ENCODE data around the gene POLE4.

Gene POLE4, protein sequence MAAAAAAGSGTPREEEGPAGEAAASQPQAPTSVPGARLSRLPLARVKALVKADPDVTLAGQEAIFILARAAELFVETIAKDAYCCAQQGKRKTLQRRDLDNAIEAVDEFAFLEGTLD

GRCh38 chr2:74958274-74959105 is at the start of gene POLE4:
Gene POLE4 (plus strand): TSS chr2:74958643. CDS start chr2:74958680, 37 bp downstream.
- H3K27ac ChIP-seq = peak within 1 kb of the TSS; percentile 62
- DNase-seq (ENCODE audit: low read depth, low spot score) = peak; percentile 20

DNA sequence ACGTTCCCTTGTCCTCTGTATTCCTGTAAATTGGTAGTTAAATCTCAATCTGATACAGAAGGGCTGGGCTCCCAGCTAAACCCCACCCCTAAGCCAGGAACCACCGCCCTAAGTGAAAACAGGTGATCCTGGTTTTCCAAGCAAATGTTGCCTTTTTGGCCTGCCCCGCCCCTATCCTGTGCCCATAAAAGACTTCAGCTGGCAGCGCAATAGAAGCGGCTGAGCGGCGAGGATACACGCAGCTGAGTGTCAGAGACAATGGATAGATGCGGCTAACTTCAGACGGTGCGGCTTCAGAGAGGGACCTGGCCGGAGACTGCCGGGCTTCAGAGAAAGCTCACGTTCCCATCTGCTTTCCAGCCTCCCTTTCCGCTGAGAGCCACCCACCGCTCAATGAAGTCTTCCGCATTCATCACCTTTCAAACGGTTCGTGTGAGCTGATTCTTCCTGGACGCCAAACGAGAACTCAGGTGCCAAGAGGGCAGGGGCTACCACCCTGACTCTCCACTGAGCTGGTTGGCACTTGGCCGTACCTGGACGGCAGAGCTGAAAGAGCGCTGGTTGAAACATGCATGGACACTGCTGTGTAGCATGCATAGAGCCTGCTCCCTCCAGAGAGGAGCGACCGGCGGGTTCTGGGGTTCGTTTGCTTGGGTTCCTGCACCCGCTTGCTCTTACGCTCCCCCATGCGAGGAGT is 49.5 kb upstream of the POLE4 start:
- DNase-seq (ENCODE audit: low read depth, low spot score) = no peak

DNA sequence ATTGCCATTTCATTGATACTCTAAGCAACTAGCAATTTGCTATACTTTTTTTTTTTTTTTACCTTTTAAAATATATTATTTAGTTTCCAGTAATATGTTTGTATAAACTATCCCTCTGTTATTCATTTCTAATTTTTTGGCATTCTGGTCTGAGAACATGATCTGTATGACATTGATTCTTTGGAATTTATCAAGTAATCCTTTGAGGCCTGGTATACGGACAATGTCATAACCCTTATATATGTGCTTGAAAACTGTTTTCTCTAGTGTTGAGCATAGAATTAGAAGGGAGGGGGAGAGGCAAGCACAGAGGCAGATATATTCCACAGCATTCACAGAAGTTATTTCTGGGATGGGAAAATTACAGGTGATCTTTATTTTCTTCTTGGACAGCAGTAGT is 48.2 kb upstream of the POLE4 start:
- H3K27ac ChIP-seq = no peak overlapping the region
- no peak for DNase-seq (ENCODE audit: low read depth, low spot score)

More for the DNA sequence above, 49.5 kb upstream of the POLE4 start:
- H3K27ac ChIP-seq = no peak overlapping the region

DNA sequence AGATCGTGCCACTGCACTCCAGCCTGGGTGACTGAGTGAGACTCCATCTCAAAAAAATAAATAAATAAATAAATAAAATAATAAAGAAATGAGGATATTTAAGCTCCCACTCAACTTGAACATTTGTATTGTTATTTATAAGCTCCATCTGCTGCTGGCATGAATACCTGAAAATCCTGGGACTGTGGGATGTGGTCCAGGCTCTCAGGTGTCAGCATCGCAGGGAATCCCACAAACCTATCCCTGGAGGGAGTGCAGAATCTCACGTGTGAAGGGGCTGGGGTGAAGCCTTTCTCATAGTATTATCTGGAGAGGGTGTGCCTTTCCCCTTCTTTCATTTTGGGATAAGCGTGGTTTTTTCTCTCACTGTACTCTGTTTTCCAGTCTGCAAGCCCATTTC is 47.4 kb upstream of the POLE4 start:
- no peak overlapping the region for H3K27ac ChIP-seq
- no peak for DNase-seq (ENCODE audit: low read depth, low spot score)

DNA sequence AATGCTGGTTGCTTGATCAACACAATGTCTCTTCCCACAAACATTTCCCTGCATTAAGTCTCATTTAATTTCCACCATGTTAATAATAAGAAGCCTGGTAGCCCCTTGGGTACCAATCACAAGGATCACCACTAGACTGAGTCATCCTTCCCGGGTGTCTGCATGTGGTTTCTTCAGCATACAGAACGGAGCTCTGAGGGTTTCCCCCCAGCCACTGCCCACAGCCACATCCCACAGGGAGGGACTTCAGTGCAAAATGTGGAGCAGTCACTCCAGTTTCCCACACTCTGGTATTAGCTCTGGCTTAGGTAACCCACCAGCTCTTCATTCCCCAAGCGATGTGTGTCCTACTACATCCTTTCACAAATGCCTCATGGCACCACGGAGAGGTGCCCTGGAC is 42.7 kb upstream of the POLE4 start:
- no peak for DNase-seq (ENCODE audit: low read depth, low spot score)
- H3K27ac ChIP-seq = no peak overlapping the region

DNA sequence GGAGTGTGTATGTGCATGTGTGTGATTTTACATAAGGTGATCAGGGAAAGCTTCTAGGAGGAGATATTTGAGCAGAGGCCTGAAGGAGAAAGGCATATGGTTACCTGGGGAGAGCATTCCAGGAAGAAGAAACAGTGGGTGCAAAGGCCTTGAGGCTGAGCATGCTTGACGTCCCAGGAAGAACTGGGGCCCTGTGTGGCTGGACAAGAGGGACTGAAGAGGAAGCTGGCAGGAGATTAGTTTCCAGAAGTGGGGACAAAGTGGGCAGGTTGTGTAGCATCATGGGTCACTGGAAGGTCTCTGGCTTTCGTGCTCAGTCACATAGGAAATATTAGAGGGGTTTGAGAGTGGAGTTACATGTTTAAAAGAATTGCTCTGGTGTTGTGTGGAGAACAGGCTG is 42.0 kb upstream of the POLE4 start:
- no peak for DNase-seq (ENCODE audit: low read depth, low spot score)
- H3K27ac ChIP-seq = no peak overlapping the region

DNA sequence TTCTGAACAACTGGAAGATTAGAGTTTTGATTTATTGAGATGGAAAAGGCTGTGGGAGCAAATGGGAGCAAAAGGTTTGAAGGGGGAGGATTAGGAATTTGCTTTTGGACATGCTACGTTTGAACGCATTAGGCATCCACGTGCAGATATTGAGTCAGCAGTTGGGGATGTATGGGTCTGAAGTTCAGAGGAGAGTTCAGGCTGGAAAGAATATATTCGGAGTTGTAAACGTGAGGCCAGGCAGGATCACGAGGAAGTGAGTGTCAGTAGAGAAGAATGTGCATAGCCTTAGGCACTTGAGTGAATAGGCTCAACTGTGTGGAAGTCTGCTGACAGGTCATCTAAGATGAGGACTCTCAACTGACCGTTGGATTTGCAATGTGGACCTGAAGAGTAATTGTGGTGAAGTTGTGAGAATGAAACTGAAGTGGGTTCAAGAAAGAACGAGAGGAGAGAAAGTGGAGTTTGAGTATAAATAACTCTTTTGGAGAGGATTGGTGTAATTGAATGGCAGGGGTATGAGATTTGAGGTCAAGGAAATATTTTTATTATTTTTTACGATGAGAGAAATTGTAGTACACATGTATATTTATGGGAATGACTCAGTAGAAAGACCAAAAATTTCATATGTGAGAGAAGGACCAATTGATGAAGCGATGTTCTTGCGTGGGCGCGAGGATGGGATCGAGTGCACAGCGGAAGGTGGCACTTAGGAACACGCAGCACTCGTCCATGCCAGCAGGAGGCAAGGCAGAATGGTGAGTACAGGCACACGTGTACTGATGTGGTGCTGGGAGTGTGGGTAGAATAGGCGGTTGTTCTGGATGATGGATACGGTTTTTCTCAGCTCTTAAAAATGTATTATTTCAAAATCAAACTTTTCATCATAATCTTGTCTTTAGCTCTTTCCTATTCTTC is 40.5 kb upstream of the POLE4 start:
- H3K27ac ChIP-seq = peak overlapping the region; percentile 29
- peak; percentile 36 for DNase-seq (ENCODE audit: low read depth, low spot score)

GRCh38 chr2:74919827-74920226 is 38.6 kb upstream of the POLE4 start:
- no peak overlapping the region for H3K27ac ChIP-seq
- DNase-seq (ENCODE audit: low read depth, low spot score) = no peak

DNA sequence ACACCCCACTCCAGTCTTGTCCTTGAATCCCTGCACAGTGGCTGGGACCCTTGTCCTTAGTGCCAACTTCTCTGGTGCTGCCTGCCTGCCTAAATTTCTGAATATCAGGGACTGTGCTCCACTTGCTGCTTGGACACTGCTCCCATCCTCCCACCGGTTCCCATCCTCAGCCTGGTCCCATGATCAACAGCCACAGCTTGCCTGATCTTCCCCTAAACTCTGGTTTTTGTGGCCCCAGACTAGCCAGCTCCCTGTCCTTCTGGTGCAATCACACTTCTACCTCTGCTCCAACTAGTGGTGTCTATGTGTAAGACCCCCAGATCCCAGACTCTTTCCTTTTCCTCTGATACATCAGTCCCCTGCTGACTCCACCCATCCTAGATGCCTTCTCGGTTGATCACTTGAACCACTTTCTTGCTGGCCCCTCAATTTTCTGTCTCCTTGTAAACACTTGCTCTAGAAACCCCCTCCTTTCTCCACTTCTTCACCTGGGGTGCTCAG is 37.2 kb upstream of the POLE4 start:
- DNase-seq (ENCODE audit: low read depth, low spot score) = no peak
- no peak overlapping the region for H3K27ac ChIP-seq

GRCh38 chr2:74922592-74923227 is 35.7 kb upstream of the POLE4 start:
- DNase-seq (ENCODE audit: low read depth, low spot score) = no peak
- no peak overlapping the region for H3K27ac ChIP-seq

DNA sequence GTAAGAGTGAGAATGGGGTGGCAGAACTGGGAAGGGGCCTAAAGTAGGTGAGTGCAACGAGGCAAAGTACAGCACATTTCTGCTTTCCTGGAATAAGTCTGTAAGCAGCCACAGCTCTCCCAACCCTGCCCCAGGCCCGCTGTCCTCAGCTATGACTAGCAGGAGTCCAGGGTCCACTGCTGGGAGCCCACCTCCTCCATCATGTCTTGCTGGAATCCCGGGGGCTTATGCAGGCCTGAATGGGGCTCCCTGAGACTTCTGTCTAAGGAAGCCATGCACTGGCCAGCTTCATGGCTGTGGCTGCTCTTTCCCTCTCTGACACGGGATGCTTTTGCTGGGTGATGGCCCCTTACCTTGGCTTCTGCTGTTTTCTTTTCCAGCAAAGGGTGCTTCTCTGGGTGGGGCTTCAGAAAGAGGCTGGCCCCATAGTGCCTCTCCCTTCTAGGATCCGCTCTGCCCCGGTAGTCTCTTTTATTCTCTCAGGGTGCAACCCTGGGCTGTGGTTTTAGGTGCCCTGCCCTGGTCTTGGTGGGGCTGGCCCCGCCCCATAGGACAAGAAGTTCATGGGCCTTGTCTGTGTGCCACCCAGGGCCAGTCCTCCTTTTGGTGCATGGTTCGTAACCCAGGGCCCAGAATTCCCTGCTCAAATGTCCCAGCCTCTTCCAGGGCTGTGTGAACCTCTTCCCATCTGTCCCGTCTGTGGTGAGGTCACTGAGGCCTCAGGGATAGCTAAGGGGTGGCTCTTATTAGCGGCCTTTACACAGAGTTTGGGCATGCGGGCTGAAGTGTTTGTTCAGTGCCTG is 33.8 kb upstream of the POLE4 start:
- DNase-seq (ENCODE audit: low read depth, low spot score) = no peak
- H3K27ac ChIP-seq = no peak overlapping the region

DNA sequence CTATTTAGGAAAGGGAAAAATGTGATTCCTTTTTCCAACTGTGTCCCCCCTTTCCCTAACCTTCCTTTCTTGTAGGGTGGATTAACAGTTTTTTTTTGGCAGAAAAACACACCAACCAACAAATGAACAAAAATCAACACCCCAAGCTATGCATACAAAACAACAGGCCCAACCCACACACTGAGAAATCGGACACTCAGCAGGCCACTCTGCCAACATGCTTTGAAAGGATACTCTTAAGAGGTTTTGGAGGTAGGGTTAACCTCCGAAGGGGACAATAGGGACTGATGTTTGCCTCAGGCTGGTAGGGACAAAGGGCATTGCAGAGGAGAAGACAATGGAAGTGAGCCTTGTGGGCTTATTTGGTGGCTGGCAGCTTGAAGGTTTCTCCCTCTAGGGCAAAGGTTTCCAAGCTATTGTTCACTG is 33.1 kb upstream of the POLE4 start:
- DNase-seq (ENCODE audit: low read depth, low spot score) = no peak
- H3K27ac ChIP-seq = no peak overlapping the region

GRCh38 chr2:74927621-74928020 is 30.8 kb upstream of the POLE4 start:
- DNase-seq (ENCODE audit: low read depth, low spot score) = no peak
- H3K27ac ChIP-seq = no peak overlapping the region

DNA sequence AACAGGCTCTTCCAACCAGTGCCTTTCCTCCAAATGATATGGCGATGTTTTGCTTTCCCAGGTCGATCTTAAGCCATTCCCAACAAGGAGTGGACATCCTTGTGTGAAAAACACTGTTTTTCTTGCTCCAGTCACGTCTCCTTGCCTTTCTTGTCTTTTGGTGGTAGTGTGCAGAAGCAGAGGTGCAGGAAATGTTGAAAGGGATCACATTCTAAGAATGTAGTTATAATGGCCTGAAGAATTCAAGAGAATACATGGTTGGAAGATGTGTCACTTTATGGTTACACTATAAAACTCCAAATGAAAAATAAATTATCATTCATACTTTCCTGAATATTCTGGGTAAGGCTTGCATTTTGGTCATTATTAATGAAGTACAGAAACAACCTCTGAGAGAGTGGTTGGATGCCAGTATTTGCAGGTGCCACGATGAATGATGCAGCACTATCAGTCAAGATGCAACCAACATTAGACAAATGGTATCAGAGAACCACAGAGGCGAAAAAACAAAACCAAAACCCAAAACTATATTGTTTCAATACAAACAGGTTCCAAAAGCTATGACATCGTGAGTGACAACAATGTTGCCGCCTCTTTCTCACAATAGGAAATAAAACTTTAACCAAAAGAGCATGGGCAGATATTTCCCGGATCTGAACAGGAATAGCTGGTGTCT is 27.5 kb upstream of the POLE4 start:
- no peak overlapping the region for H3K27ac ChIP-seq
- DNase-seq (ENCODE audit: low read depth, low spot score) = no peak

GRCh38 chr2:74931940-74932339 is 26.5 kb upstream of the POLE4 start:
- no peak overlapping the region for H3K27ac ChIP-seq
- no peak for DNase-seq (ENCODE audit: low read depth, low spot score)

- peak; percentile 88 for DNase-seq (ENCODE audit: low read depth, low spot score)
- H3K27ac ChIP-seq = peak overlapping the region; percentile 61
Observed at GRCh38 chr2:74935975-74936391, 22.5 kb upstream of the POLE4 start.

GRCh38 chr2:74937221-74937880 is 21.1 kb upstream of the POLE4 start:
- no peak overlapping the region for H3K27ac ChIP-seq
- DNase-seq (ENCODE audit: low read depth, low spot score) = no peak

DNA sequence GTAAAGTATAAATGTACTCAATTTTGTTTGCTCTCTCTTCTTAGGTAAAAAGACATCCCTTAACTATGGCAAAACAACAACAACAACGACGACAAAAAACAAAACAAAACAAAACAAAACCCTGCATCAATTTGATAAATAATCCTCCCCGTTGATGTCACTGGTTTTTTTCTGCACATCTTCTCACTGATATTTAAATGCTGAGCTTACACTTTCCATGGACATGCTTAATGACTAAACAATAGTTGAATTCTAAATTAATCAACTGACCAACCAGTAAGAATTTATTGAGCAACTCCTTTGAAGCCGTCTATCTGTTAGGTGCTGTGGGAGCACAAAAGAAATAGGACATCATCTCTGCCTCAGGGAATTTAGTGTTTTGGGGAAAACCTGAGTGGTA is 20.2 kb upstream of the POLE4 start:
- no peak for DNase-seq (ENCODE audit: low read depth, low spot score)
- H3K27ac ChIP-seq = no peak overlapping the region

All from epithelial cell of prostate (primary cell).